IMR-90 (cell line): ENCODE data around the gene MMEL1.

ENCODE experiments used
- BHLHE40 ChIP-seq: fragments of 150-350 bp; IDR thresholded peaks from 2 replicates; pipeline ENCODE4 v1.6.1; 2016; ENCODE audit warnings: mild to moderate bottlenecking, low read depth, low read length
- CEBPB ChIP-seq: IDR thresholded peaks from 2 replicates; pipeline ENCODE4 v1.6.1; 2012; ENCODE audit warnings: low read depth, low read length, improper control_type of control experiment
- POLR2A ChIP-seq: IDR thresholded peaks from 2 replicates; pipeline ENCODE4 v1.6.1; 2012; ENCODE audit warnings: mild to moderate bottlenecking, low read depth, low read length
- RAD21 ChIP-seq: IDR thresholded peaks from 2 replicates; pipeline ENCODE4 v1.6.1; 2012; ENCODE audit warnings: low read length, improper control_type of control experiment
- RCOR1 ChIP-seq: IDR thresholded peaks from 2 replicates; pipeline ENCODE4 v1.6.1; 2012; ENCODE audit warnings: mild to moderate bottlenecking, low read length, improper control_type of control experiment; ENCODE audit not compliant: insufficient replicate concordance
- SMC3 ChIP-seq: fragments of 150-350 bp; IDR thresholded peaks from 2 replicates; pipeline ENCODE4 v1.6.1; 2016; ENCODE audit warnings: low read depth, mild to moderate bottlenecking, antibody characterized with exemption, low read length, moderate library complexity
- TF ChIP-seq, protein P1 (sequence below): conservative IDR thresholded peaks from 2 replicates; pipeline ENCODE4 v1.5.1; 2012; ENCODE audit warnings: mild to moderate bottlenecking, low read depth, low read length, improper control_type of control experiment
- TF ChIP-seq, protein P2 (sequence below): fragments of 150-350 bp; IDR thresholded peaks from 2 replicates; pipeline ENCODE4 v1.6.1; 2017; ENCODE audit warnings: mild to moderate bottlenecking, antibody characterized with exemption, low read length, low read depth
- TF ChIP-seq, protein P3 (sequence below): fragments of 150-350 bp; IDR thresholded peaks from 2 replicates; pipeline ENCODE4 v1.6.1; 2016; ENCODE audit warnings: low read depth, mild to moderate bottlenecking, low read length, moderate library complexity, borderline replicate concordance

DNA sequence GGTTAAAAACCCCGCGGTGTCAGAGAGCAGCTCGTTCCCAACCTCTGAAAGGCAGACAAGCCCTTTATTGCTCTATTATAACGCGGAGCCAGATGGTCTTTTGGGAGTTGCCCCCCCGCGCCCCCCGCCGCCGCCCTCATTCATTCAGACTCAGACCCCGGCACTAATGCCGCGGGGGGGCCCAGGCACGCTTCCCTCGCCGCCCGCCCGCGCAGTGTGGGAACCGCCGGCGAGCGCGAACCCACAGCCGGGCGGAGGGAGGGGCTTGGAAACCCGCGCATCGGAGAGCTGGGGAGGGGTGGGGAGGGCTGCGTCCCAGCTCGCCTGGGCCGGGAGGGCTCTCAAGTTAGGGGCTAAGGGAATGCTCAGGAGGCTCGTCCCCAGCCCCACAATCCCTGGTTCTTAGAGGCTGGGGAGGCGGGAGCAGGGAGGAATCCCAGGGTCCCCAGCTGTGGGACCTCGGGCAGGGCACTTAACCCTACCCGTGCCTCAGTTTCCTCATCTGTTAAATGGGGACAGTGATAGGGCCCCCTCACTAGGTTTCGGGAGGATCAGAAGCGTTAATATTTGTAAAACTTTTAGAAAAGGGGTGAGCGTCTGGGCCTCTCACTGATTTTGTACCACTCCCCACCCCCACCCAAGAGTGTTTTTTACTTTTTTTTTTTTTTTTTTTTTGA lies 91.9 kb downstream of the MMEL1 start:
- TF ChIP-seq, protein P1, sequence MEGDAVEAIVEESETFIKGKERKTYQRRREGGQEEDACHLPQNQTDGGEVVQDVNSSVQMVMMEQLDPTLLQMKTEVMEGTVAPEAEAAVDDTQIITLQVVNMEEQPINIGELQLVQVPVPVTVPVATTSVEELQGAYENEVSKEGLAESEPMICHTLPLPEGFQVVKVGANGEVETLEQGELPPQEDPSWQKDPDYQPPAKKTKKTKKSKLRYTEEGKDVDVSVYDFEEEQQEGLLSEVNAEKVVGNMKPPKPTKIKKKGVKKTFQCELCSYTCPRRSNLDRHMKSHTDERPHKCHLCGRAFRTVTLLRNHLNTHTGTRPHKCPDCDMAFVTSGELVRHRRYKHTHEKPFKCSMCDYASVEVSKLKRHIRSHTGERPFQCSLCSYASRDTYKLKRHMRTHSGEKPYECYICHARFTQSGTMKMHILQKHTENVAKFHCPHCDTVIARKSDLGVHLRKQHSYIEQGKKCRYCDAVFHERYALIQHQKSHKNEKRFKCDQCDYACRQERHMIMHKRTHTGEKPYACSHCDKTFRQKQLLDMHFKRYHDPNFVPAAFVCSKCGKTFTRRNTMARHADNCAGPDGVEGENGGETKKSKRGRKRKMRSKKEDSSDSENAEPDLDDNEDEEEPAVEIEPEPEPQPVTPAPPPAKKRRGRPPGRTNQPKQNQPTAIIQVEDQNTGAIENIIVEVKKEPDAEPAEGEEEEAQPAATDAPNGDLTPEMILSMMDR, result no peak
- no peak for TF ChIP-seq SMC3
- no peak for TF ChIP-seq POLR2A
- no peak for TF ChIP-seq BHLHE40
- TF ChIP-seq, protein P2, sequence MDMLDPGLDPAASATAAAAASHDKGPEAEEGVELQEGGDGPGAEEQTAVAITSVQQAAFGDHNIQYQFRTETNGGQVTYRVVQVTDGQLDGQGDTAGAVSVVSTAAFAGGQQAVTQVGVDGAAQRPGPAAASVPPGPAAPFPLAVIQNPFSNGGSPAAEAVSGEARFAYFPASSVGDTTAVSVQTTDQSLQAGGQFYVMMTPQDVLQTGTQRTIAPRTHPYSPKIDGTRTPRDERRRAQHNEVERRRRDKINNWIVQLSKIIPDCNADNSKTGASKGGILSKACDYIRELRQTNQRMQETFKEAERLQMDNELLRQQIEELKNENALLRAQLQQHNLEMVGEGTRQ, result no peak
- no peak for TF ChIP-seq RCOR1
- TF ChIP-seq, protein P3, sequence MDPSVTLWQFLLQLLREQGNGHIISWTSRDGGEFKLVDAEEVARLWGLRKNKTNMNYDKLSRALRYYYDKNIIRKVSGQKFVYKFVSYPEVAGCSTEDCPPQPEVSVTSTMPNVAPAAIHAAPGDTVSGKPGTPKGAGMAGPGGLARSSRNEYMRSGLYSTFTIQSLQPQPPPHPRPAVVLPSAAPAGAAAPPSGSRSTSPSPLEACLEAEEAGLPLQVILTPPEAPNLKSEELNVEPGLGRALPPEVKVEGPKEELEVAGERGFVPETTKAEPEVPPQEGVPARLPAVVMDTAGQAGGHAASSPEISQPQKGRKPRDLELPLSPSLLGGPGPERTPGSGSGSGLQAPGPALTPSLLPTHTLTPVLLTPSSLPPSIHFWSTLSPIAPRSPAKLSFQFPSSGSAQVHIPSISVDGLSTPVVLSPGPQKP, result no peak
- no peak for TF ChIP-seq CEBPB
- TF ChIP-seq RAD21, result no peak
